HCT116 (cell line): ENCODE data around the gene BORCS8. TPM values are rescaled to one million over a fixed set of nuclear protein-coding genes. Genes with fewer than 3 reads are reported as not detected.

Experiments used
- ATAC-seq: fragments of 200-7000 bp; cut with Tn5 transposase; 2 replicates; pipeline ENCODE4 v1.9.1; 2020; ENCODE audit warnings: mild to moderate bottlenecking, moderate library complexity
- BruUV-seq: library from RNA; stranded (reverse); fragments of 400-500 nt; replicated peaks from 2 replicates; lab custom pipeline; 2021; lab: Mats Ljungman, UMichigan
- CTCF ChIA-PET: fragments of 300-600 bp; sonication (Branson Sonifier 250); formaldehyde crosslinking; loops from one replicate; lab custom pipeline; 2021; ENCODE audit warnings: antibody characterized with exemption; lab: Charles Lee
- POLR2A ChIA-PET: fragments of 300-600, 350-600 bp; sonication (Branson Sonifier 250); formaldehyde crosslinking; loops from one replicate; lab custom pipeline; 2021; ENCODE audit warnings: antibody characterized with exemption; lab: Charles Lee
- RAD21 ChIA-PET, 2 experiments: fragments of 300-600 bp; sonication (Branson Sonifier 250); formaldehyde crosslinking; loops; one replicate each; lab custom pipeline; 2023; ENCODE audit warnings: low total read pairs in 2 of 2; ENCODE audit not compliant: uncharacterized antibody in 2 of 2, unreplicated experiment in 2 of 2, low non-redundant PET in 1 of 2; lab: Charles Lee
- DNase-seq: peaks from one replicate; pipeline ENCODE4 v3.0.0-alpha.2; 2010; ENCODE audit warnings: low read depth, low spot score
- H2AFZ ChIP-seq: fragments of 200-600 bp; shearing (Covaris generic), sonication (generic); 2 replicates; pipeline ENCODE4 v1.6.1; 2017; ENCODE audit warnings: low read depth, mixed run types, mixed read lengths, antibody characterized with exemption, low read length; ENCODE audit not compliant: poor library complexity, severe bottlenecking
- H3K27ac ChIP-seq: 2 replicates; pipeline ENCODE4 v1.5.1; 2012; ENCODE audit warnings: low read depth, low read length
- H3K27me3 ChIP-seq: fragments of 200-600 bp; sonication (generic); 2 replicates; pipeline ENCODE4 v1.6.1; 2016; ENCODE audit warnings: mixed run types, low read length, mixed read lengths; ENCODE audit not compliant: insufficient read depth
- H3K36me3 ChIP-seq, 2 experiments: fragments of 200-500 bp in 1 of 2; fragments of 200-600 bp in 1 of 2; sonication (Bioruptor generic) in 1 of 2; sonication (generic) in 1 of 2; 2 replicates each; pipeline versions ENCODE4 v1.5.1 to v1.6.1; 2014 to 2016; ENCODE audit warnings: low read length in 2 of 2, inconsistent platforms in 1 of 2, mixed read lengths in 1 of 2, mixed run types in 1 of 2; ENCODE audit not compliant: insufficient read depth in 2 of 2, control insufficient read depth in 1 of 2
- H3K4me1 ChIP-seq, 2 experiments: fragments of 200-600 bp in 1 of 2; sonication (generic) in 1 of 2; 2 replicates each; pipeline versions ENCODE4 v1.5.1 to v1.6.1; 2012 to 2017; ENCODE audit warnings: low read length in 2 of 2, inconsistent platforms in 1 of 2, mild to moderate bottlenecking in 1 of 2, mixed read lengths in 1 of 2, mixed run types in 1 of 2, moderate library complexity in 1 of 2; ENCODE audit not compliant: insufficient read depth in 2 of 2, control insufficient read depth in 1 of 2
- H3K4me2 ChIP-seq: fragments of 200-600 bp; sonication (generic); 2 replicates; pipeline ENCODE4 v1.6.1; 2017; ENCODE audit warnings: mixed run types, low read length, mixed read lengths
- H3K4me3 ChIP-seq, 2 experiments: fragments of 200-600 bp in 1 of 2; sonication (generic) in 1 of 2; replicated peaks in 1 of 2; 2 replicates each; pipeline ENCODE4 v1.5.1; 2011 to 2016; ENCODE audit warnings: low read length in 2 of 2, control low read depth in 1 of 2, low read depth in 1 of 2, mild to moderate bottlenecking in 1 of 2, mixed read lengths in 1 of 2, mixed run types in 1 of 2
- H3K79me2 ChIP-seq: fragments of 200-600 bp; sonication (generic); 2 replicates; pipeline ENCODE4 v1.6.1; 2017; ENCODE audit warnings: mild to moderate bottlenecking, mixed run types, low read length, moderate library complexity, mixed read lengths; ENCODE audit not compliant: insufficient read depth
- H3K9ac ChIP-seq: fragments of 200-600 bp; sonication (generic); 2 replicates; pipeline ENCODE4 v1.6.1; 2016; ENCODE audit warnings: low read length, mixed read lengths
- H3K9me2 ChIP-seq: fragments of 200-600 bp; sonication (generic), shearing (Covaris generic); 2 replicates; pipeline ENCODE4 v1.6.1; 2017; ENCODE audit warnings: mixed run types, mild to moderate bottlenecking, moderate library complexity; ENCODE audit not compliant: insufficient read depth
- H3K9me3 ChIP-seq, 2 experiments: fragments of 200-500 bp in 1 of 2; fragments of 200-600 bp in 1 of 2; sonication (Bioruptor generic) in 1 of 2; sonication (generic) in 1 of 2; 2 replicates each; pipeline ENCODE4 v1.6.1; 2014 to 2017; ENCODE audit warnings: low read length in 2 of 2, mixed read lengths in 2 of 2, inconsistent platforms in 1 of 2, low read depth in 1 of 2, mild to moderate bottlenecking in 1 of 2, mixed run types in 1 of 2, moderate library complexity in 1 of 2; ENCODE audit not compliant: control insufficient read depth in 1 of 2, insufficient read depth in 1 of 2
- H4K20me1 ChIP-seq: fragments of 200-600 bp; sonication (generic), shearing (Covaris generic); 2 replicates; pipeline ENCODE4 v1.6.1; 2017; ENCODE audit warnings: mixed run types, mild to moderate bottlenecking, moderate library complexity; ENCODE audit not compliant: insufficient read depth
- CBX3 ChIP-seq: IDR thresholded peaks from 2 replicates; pipeline ENCODE4 v1.6.1; 2012; ENCODE audit warnings: low read depth
- EGR1 ChIP-seq: IDR thresholded peaks from 2 replicates; pipeline ENCODE4 v1.6.1; 2012; ENCODE audit warnings: low read depth
- ELF1 ChIP-seq: IDR thresholded peaks from 2 replicates; pipeline ENCODE4 v1.6.1; 2012; ENCODE audit warnings: low read depth, borderline replicate concordance
- FOSL1 ChIP-seq: IDR thresholded peaks from 2 replicates; pipeline ENCODE4 v1.6.1; 2012; ENCODE audit warnings: low read depth
- JUND ChIP-seq: IDR thresholded peaks from 2 replicates; pipeline ENCODE4 v1.6.1; 2012
- SIN3A ChIP-seq: IDR thresholded peaks from 2 replicates; pipeline ENCODE4 v1.6.1; 2012; ENCODE audit warnings: low read depth
- TCF7L2 ChIP-seq: IDR thresholded peaks from 2 replicates; pipeline ENCODE4 v1.7.0; 2011; ENCODE audit warnings: borderline replicate concordance, inconsistent platforms; ENCODE audit not compliant: insufficient read depth, insufficient read length; ENCODE audit errors: extremely low read depth
- YY1 ChIP-seq: IDR thresholded peaks from 2 replicates; pipeline ENCODE4 v1.6.1; 2011; ENCODE audit warnings: low read length, low read depth, moderate library complexity, mild to moderate bottlenecking; ENCODE audit not compliant: insufficient replicate concordance; ENCODE audit errors: extremely low read depth
- ZFX ChIP-seq: fragments of 450-650 bp; IDR thresholded peaks from 2 replicates; pipeline ENCODE4 v1.6.1; 2017
- intact Hi-C: fragments of 100-400 bp; cut with micrococcal nuclease; formaldehyde crosslinking; loops from 2 replicates; pipeline ENCODE4 v1.10.0; 2022
- total RNA-seq: library from RNA; stranded (reverse); gene quantifications from one replicate; pipeline ENCODE4 v1.2.1, GENCODE V29; 2021; ENCODE audit not compliant: unreplicated experiment
- TF ChIP-seq, protein P1 (sequence below), 3 experiments: fragments of 200-600 bp in 1 of 3; sonication (generic) in 1 of 3; IDR thresholded peaks in 2 of 3; conservative IDR thresholded peaks in 1 of 3; 2 replicates each; pipeline ENCODE4 v1.5.1; 2012 to 2017; ENCODE audit warnings: low read depth in 2 of 3, low read length in 2 of 3, antibody characterized with exemption in 1 of 3, borderline replicate concordance in 1 of 3, control low read depth in 1 of 3, mild to moderate bottlenecking in 1 of 3, mixed read lengths in 1 of 3, mixed run types in 1 of 3, moderate library complexity in 1 of 3; ENCODE audit not compliant: insufficient read depth in 1 of 3
- TF ChIP-seq, protein P2 (sequence below): IDR thresholded peaks from 2 replicates; pipeline ENCODE4 v1.6.1; 2011; ENCODE audit warnings: mild to moderate bottlenecking, low read length, moderate library complexity; ENCODE audit not compliant: insufficient replicate concordance; ENCODE audit errors: extremely low read depth
- TF ChIP-seq, protein P3 (sequence below): IDR thresholded peaks from 2 replicates; pipeline ENCODE4 v1.6.1; 2012

BORCS8 gene
- total RNA-seq, 1 experiment from 2014 or later = 17.1 TPM

DNA sequence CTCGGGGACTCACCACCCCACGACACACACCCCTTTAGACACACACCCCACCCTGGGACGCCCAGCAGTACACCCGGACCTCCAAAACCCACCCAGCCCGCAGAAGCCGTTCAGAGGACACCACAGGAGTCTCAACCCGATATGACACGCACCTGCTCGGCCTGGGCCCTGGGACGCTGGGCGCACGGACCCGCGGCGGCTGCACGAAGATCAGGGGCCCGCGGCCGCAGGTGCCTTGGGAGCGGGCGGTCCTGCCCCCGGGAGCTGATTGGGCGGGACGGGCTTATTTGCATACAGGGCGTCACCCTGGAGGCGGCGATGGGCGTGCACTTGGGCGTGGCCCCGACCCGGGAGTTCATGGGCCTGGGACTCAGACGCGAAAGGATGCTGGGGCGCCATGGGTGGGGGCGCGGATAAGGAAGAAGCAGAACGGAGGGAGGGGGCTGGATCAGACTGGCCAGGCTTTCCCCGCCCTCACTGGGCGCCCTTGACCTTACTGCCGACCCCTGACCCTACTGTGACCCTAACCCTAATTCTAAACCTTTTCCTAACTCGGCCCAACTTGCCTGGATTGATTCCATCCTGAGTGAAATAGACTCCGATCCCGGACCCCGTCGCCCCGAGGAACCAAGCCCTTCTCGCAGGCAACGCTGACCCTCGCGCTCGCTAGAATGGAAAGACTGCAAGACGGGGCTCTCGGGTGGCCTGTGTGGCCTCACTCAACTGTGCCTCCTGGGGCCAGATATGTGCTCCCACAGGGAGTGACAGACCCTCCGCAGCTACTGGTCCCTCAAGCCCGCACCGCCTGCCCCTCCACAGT, 21.7 kb downstream of the BORCS8 start, which contains the start of gene MEF2B (continued):
- TF ChIP-seq, protein P1, sequence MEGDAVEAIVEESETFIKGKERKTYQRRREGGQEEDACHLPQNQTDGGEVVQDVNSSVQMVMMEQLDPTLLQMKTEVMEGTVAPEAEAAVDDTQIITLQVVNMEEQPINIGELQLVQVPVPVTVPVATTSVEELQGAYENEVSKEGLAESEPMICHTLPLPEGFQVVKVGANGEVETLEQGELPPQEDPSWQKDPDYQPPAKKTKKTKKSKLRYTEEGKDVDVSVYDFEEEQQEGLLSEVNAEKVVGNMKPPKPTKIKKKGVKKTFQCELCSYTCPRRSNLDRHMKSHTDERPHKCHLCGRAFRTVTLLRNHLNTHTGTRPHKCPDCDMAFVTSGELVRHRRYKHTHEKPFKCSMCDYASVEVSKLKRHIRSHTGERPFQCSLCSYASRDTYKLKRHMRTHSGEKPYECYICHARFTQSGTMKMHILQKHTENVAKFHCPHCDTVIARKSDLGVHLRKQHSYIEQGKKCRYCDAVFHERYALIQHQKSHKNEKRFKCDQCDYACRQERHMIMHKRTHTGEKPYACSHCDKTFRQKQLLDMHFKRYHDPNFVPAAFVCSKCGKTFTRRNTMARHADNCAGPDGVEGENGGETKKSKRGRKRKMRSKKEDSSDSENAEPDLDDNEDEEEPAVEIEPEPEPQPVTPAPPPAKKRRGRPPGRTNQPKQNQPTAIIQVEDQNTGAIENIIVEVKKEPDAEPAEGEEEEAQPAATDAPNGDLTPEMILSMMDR (IDR thresholded peaks at IDR 0.05 in 2 of 3, conservative IDR thresholded peaks at IDR 0.05 in 1 of 3; ENCODE audit: borderline replicate concordance in 1 of 3, insufficient read depth in 1 of 3, low read depth in 2 of 3, low read length in 2 of 3) = no peak

DNA sequence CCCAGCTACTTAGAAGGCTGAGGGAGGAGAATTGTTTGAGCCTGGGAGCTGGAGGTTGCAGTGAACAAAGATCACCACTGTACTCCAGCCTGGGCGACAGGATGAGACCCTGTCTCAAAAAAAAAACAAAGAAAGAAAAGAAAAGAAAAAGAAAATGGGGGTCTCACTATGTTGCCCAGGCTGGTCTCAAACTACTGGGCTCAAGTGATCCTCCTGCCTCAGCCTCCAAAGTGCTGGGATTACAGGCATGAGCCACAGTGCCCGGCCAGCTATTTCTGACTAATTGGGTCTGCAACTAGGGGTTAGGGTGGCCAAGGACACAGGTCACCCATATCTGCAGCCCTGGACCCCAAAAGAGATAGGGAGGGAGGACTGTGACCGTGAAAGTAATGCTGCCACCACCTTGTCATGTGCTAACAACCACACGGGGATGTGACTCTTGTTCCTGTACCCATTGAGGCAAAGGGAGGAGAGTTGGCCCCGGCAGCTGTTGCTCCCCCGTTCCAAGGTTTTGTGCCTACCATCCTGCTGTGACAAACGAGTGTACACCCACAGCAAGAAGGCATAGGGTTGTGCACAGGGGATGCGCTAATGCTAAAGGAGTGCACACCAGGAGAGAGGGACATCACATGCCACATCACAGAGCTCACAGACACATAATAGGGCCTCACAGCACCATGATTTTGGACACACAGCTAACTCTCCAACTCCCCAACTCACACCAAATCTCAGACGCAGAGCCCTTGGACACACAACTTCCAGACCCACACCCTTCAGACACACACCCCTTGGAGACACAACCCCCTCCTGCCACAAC, 22.5 kb downstream of the BORCS8 start:
- no TSS peak for BruUV-seq
- no peak overlapping the region for H3K9ac ChIP-seq

More for the DNA sequence above, 22.5 kb downstream of the BORCS8 start:
- no peak for TF ChIP-seq ELF1
- TF ChIP-seq, protein P2, sequence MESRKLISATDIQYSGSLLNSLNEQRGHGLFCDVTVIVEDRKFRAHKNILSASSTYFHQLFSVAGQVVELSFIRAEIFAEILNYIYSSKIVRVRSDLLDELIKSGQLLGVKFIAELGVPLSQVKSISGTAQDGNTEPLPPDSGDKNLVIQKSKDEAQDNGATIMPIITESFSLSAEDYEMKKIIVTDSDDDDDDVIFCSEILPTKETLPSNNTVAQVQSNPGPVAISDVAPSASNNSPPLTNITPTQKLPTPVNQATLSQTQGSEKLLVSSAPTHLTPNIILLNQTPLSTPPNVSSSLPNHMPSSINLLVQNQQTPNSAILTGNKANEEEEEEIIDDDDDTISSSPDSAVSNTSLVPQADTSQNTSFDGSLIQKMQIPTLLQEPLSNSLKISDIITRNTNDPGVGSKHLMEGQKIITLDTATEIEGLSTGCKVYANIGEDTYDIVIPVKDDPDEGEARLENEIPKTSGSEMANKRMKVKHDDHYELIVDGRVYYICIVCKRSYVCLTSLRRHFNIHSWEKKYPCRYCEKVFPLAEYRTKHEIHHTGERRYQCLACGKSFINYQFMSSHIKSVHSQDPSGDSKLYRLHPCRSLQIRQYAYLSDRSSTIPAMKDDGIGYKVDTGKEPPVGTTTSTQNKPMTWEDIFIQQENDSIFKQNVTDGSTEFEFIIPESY = no peak
- no peak for TF ChIP-seq JUND
- TF ChIP-seq, protein P3, sequence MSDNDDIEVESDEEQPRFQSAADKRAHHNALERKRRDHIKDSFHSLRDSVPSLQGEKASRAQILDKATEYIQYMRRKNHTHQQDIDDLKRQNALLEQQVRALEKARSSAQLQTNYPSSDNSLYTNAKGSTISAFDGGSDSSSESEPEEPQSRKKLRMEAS = no peak
- TF ChIP-seq CBX3 = no peak
- TF ChIP-seq, protein P1 (IDR thresholded peaks at IDR 0.05 in 2 of 3, conservative IDR thresholded peaks at IDR 0.05 in 1 of 3; ENCODE audit: borderline replicate concordance in 1 of 3, insufficient read depth in 1 of 3, low read depth in 2 of 3, low read length in 2 of 3) = no peak
- TF ChIP-seq SIN3A = no peak
- TF ChIP-seq FOSL1 = no peak
- TF ChIP-seq YY1 = no peak
- TF ChIP-seq TCF7L2 = no peak
- no peak for TF ChIP-seq ZFX
- no peak for TF ChIP-seq EGR1
- ATAC-seq = no peak
- no peak overlapping the region for H3K27ac ChIP-seq
- peaks cover 9 to 10% of the 10 kb centered on the region in 2 experiments; a peak in 3 of 4 replicates for H3K4me1 ChIP-seq
- H2AFZ ChIP-seq = no peak overlapping the region
- H3K27me3 ChIP-seq = no peaks in the 10 kb centered on the region
- RAD21 ChIA-PET = no interaction called here
- POLR2A ChIA-PET = no interaction called here
- H3K36me3 ChIP-seq = no peaks in the 10 kb centered on the region
- H3K4me2 ChIP-seq = no peak overlapping the region
- no peaks in the 10 kb centered on the region for H4K20me1 ChIP-seq
- CTCF ChIA-PET = no interaction called here
- H3K9me2 ChIP-seq = no peaks in the 10 kb centered on the region
- H3K4me3 ChIP-seq = no peak overlapping the region
- no peaks in the 10 kb centered on the region for H3K79me2 ChIP-seq
- no peak for DNase-seq
- intact Hi-C loops = no loop called here
- H3K9me3 ChIP-seq = no peaks in the 10 kb centered on the region
